Activated CD8-positive, alpha-beta T cell treated with anti-CD3 and anti-CD28 coated beads, Interleukin-2, amount 10 ng/mL, durations not matched to agents 7 days and 5 days (primary cell): ENCODE data around the gene OR4D1. TPM values are rescaled to one million over a fixed set of nuclear protein-coding genes. Genes with fewer than 3 reads are reported as not detected.

Experiments
- ATAC-seq: fragments of 150-1000 bp; cut with Tn5 transposase; one replicate; pipeline ENCODE4 v1.10.0; 2021; ENCODE audit warnings: moderate library complexity
- CTCF ChIA-PET: fragments of 350-600 bp; sonication (Branson Sonifier 250); formaldehyde crosslinking; loops from one replicate; lab custom pipeline; 2021; ENCODE audit warnings: antibody characterized with exemption; lab: Charles Lee
- POLR2A ChIA-PET: fragments of 350-600 bp; sonication (Branson Sonifier 250); formaldehyde crosslinking; loops from one replicate; lab custom pipeline; 2021; ENCODE audit warnings: antibody characterized with exemption; lab: Charles Lee
- DNase-seq: peaks from one replicate; pipeline ENCODE4 v3.0.0-alpha.2; 2020
- H3K27ac Mint-ChIP-seq: one replicate; pipeline ENCODE4 v1.8.0; 2021; ENCODE audit warnings: mild to moderate bottlenecking, mixed read lengths
- H3K27me3 Mint-ChIP-seq: one replicate; pipeline ENCODE4 v1.8.0; 2021; ENCODE audit warnings: low read depth, mixed read lengths
- H3K36me3 Mint-ChIP-seq: one replicate; pipeline ENCODE4 v1.8.0; 2021; ENCODE audit warnings: low read depth, mixed read lengths
- H3K4me1 Mint-ChIP-seq: one replicate; pipeline ENCODE4 v1.8.0; 2021; ENCODE audit warnings: low read depth, mixed read lengths
- H3K4me3 Mint-ChIP-seq: one replicate; pipeline ENCODE4 v1.8.0; 2021; ENCODE audit warnings: mild to moderate bottlenecking, mixed read lengths
- H3K9me3 Mint-ChIP-seq: one replicate; pipeline ENCODE4 v1.8.0; 2022; ENCODE audit warnings: mixed read lengths; ENCODE audit not compliant: insufficient read depth
- total RNA-seq, 2 experiments: library from RNA; stranded (reverse); gene quantifications; one replicate each; pipeline ENCODE4 v1.2.3, GENCODE V29; 2021

The OR4D1 gene
- total RNA-seq, 2 experiments from 2014 or later, result 0.50 TPM

- H3K4me3 Mint-ChIP-seq, result no peak overlapping the region
- H3K9me3 Mint-ChIP-seq, result no peaks in the 10 kb centered on the region
- no peak overlapping the region for H3K27ac Mint-ChIP-seq
- POLR2A ChIA-PET, result no interaction called here
- CTCF ChIA-PET, result interaction anchor here (1.2 to 1.6 kb wide), 2 partner anchors 9 to 255 kb away, joined by 3 to 4 read pairs; no protein-coding TSS in a partner anchor
- no peaks in the 10 kb centered on the region for H3K36me3 Mint-ChIP-seq
- H3K27me3 Mint-ChIP-seq, result peaks cover 7% of the 10 kb centered on the region
- ATAC-seq, result no peak
- no peak for DNase-seq
- no peaks in the 10 kb centered on the region for H3K4me1 Mint-ChIP-seq
These were observed 45.6 kb downstream of the OR4D1 start for GRCh38 chr17:58193641-58194255.

GRCh38 chr17:58195518-58196123 lies 47.4 kb downstream of the OR4D1 start:
- Mint-ChIP-seq H3K27ac (no peak overlapping the region), H3K27me3 (peaks cover 9% of the 10 kb centered on the region), H3K4me3 (no peak overlapping the region), H3K9me3 (no peaks in the 10 kb centered on the region), H3K36me3 (no peaks in the 10 kb centered on the region), H3K4me1 (no peaks in the 10 kb centered on the region)
- ATAC-seq (no peak), DNase-seq (no peak)
- ChIA-PET CTCF (no interaction called here), POLR2A (no interaction called here)

- DNase-seq (no peak), ATAC-seq (no peak)
- no peak overlapping the region for H3K4me3 Mint-ChIP-seq
- H3K36me3 Mint-ChIP-seq, result no peaks in the 10 kb centered on the region
- ChIA-PET POLR2A (no interaction called here), CTCF (no interaction called here)
- no peaks in the 10 kb centered on the region for H3K4me1 Mint-ChIP-seq
- peaks cover 4% of the 10 kb centered on the region for H3K27me3 Mint-ChIP-seq
- H3K9me3 Mint-ChIP-seq, result no peaks in the 10 kb centered on the region
- no peak overlapping the region for H3K27ac Mint-ChIP-seq
These were observed 48.4 kb downstream of the OR4D1 start for GRCh38 chr17:58196610-58197009.

DNA sequence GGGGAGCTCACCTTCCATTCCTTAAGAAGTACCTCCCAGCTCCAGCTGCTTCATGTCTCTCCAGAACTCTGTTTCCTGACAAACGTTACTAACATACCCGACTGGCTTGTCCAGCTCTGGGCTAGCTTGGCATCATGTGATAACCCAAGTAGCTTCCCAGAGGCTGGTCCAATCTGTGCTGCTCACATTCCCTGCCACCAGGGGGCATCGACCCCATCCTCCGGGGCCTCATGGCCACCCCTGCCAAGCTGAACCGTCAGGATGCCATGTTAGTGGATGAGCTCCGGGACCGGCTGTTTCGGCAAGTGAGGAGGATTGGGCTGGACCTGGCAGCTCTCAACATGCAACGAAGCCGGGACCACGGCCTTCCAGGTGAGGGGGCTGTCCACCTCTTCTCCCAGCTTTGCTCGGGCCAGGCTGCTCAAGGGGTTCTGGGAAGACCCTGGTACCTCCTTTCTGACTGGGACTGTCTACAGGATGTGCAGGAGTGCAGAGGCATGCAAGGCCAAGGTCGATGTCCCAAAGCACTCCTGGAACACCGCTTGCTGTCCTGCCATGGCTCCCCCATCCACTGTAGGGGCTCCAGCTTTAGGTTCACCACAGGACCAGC lies 51.9 kb downstream of the OR4D1 start:
- ATAC-seq (peak; percentile 92), DNase-seq (peak; percentile 68)
- H3K27me3 Mint-ChIP-seq, result peaks cover 4% of the 10 kb centered on the region
- CTCF ChIA-PET, result interaction anchor here (0.7 to 3.7 kb wide), 33 partner anchors 9 to 367 kb away, joined by 3 to 30 read pairs (median 4); partner anchors contain the start of genes LPO, MKS1, RNF43 and SUPT4H1
- H3K4me3 Mint-ChIP-seq, result no peak overlapping the region
- POLR2A ChIA-PET, result no interaction called here
- H3K9me3 Mint-ChIP-seq, result no peaks in the 10 kb centered on the region
- H3K36me3 Mint-ChIP-seq, result no peaks in the 10 kb centered on the region
- H3K4me1 Mint-ChIP-seq, result no peaks in the 10 kb centered on the region
- H3K27ac Mint-ChIP-seq, result no peak overlapping the region

DNA sequence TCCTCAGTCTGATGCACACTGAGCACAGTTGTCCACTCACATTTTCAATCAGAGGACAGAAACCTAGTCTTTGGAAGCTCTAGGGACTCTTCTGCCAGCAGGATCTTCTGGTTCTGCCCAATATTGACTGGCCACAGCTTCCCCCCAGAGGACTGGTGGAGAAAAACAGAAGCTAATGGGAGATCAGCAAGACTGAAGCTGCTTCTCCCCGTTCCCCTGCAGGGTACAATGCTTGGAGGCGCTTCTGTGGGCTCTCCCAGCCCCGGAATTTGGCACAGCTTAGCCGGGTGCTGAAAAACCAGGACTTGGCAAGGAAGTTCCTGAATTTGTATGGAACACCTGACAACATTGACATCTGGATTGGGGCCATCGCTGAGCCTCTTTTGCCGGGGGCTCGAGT lies 54.7 kb downstream of the OR4D1 start:
- Mint-ChIP-seq H3K27ac (no peak overlapping the region), H3K9me3 (no peaks in the 10 kb centered on the region), H3K27me3 (peaks cover 4% of the 10 kb centered on the region), H3K4me1 (no peaks in the 10 kb centered on the region), H3K36me3 (no peaks in the 10 kb centered on the region), H3K4me3 (no peak overlapping the region)
- ATAC-seq (no peak), DNase-seq (no peak)
- CTCF ChIA-PET, result interaction anchor here (0.7 to 1.4 kb wide), 3 partner anchors 9 to 215 kb away, joined by 3 read pairs; partner anchors contain the start of gene RNF43
- POLR2A ChIA-PET, result no interaction called here

DNA sequence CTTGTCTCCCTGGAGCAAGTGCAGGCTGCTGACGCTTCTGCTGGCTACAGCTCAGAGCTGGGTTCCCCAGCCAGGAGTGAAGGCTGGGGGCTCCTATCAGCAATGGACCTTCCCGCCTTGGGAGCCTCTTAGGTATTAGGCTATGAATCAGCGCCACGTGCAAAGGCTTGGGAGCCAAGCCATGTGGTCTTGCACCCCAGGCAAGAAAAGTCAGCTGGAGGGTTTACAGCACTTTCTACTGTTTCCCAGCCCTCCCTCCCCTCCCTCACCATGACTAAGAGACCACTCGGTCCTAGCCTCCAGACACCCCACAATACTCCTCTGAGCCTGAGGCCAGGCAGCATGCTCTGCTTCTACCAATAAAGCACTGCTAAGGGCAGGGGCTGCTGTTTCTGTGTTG lies 56.6 kb downstream of the OR4D1 start:
- ATAC-seq (no peak), DNase-seq (no peak)
- Mint-ChIP-seq H3K4me3 (no peak overlapping the region), H3K4me1 (no peaks in the 10 kb centered on the region), H3K27ac (no peak overlapping the region), H3K27me3 (no peaks in the 10 kb centered on the region), H3K36me3 (peaks cover 2% of the 10 kb centered on the region), H3K9me3 (no peaks in the 10 kb centered on the region)
- POLR2A ChIA-PET, result no interaction called here
- CTCF ChIA-PET, result interaction anchor here (1.3 kb wide), 2 partner anchors 12 to 45 kb away, joined by 4 to 5 read pairs; no protein-coding TSS in a partner anchor

- POLR2A ChIA-PET, result interaction anchor here (0.6 kb wide), 1 partner anchor 105 kb away, joined by 3 read pairs; no protein-coding TSS in a partner anchor
- ATAC-seq, result no peak
- H3K4me1 Mint-ChIP-seq, result peaks cover 9% of the 10 kb centered on the region
- no peaks in the 10 kb centered on the region for H3K27me3 Mint-ChIP-seq
- CTCF ChIA-PET, result interaction anchor here (0.5 to 1.3 kb wide), 3 partner anchors 11 to 135 kb away, joined by 3 to 5 read pairs (median 4); no protein-coding TSS in a partner anchor
- H3K4me3 Mint-ChIP-seq, result no peak overlapping the region
- no peak for DNase-seq
- H3K36me3 Mint-ChIP-seq, result peaks cover 11% of the 10 kb centered on the region
- no peaks in the 10 kb centered on the region for H3K9me3 Mint-ChIP-seq
- no peak overlapping the region for H3K27ac Mint-ChIP-seq
These were observed 57.8 kb downstream of the OR4D1 start for GRCh38 chr17:58205936-58206335.

- H3K27ac Mint-ChIP-seq, result no peak overlapping the region
- ChIA-PET POLR2A (no interaction called here), CTCF (interaction anchor here (0.5 to 1.2 kb wide), 3 partner anchors 42 to 443 kb away, joined by 3 read pairs; no protein-coding TSS in a partner anchor)
- no peaks in the 10 kb centered on the region for H3K27me3 Mint-ChIP-seq
- H3K4me3 Mint-ChIP-seq, result no peak overlapping the region
- no peaks in the 10 kb centered on the region for H3K9me3 Mint-ChIP-seq
- H3K36me3 Mint-ChIP-seq, result peaks cover 13% of the 10 kb centered on the region
- DNase-seq (no peak), ATAC-seq (no peak)
- H3K4me1 Mint-ChIP-seq, result peaks cover 12% of the 10 kb centered on the region
These were observed 59.3 kb downstream of the OR4D1 start for GRCh38 chr17:58207451-58207850.

DNA sequence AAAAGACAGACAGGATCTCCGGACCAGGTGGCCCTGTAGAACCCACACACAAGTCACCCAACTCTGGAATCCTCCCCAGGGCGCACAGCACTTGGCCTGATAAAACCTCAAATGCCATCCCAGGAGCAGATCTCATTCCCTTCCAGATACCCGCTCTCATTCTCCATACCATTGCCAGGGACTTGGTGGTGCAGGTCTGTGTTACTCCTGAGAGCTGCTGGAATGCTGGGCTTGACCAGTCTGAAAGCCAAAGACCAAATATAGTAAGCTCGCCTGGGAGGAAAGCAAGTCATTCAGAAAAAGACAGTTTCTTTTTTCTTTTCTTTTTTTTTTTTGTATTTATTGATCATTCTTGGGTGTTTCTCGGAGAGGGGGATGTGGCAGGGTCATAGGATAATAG lies 60.2 kb downstream of the OR4D1 start:
- ATAC-seq (no peak), DNase-seq (no peak)
- no peak overlapping the region for H3K4me3 Mint-ChIP-seq
- no peaks in the 10 kb centered on the region for H3K27me3 Mint-ChIP-seq
- no peaks in the 10 kb centered on the region for H3K9me3 Mint-ChIP-seq
- ChIA-PET POLR2A (no interaction called here), CTCF (no interaction called here)
- H3K36me3 Mint-ChIP-seq, result peaks cover 15% of the 10 kb centered on the region
- no peak overlapping the region for H3K27ac Mint-ChIP-seq
- H3K4me1 Mint-ChIP-seq, result peaks cover 12% of the 10 kb centered on the region

Other genes with a start within 250 kb of the OR4D1 start
- under 1 TPM in 1 of 2 experiments, not detected in 1; 0.18 TPM for gene CUEDC1, start 193.0 kb upstream of the OR4D1 start, total RNA-seq
- gene VEZF1, start 160.1 kb upstream of the OR4D1 start, total RNA-seq, result 10 to 100 TPM; 37.5 to 37.6 TPM
- 100 to 1,000 TPM; 382 to 383 TPM for gene SRSF1, start 141.1 kb upstream of the OR4D1 start, total RNA-seq
- 10 to 100 TPM; 30.9 to 31.7 TPM for gene DYNLL2, start 65.0 kb upstream of the OR4D1 start, total RNA-seq
- gene OR4D2, start 18.6 kb downstream of the OR4D1 start, total RNA-seq, result not detected
- gene EPX, start 44.3 kb downstream of the OR4D1 start, total RNA-seq, result not detected
- gene MKS1, start 70.9 kb downstream of the OR4D1 start, total RNA-seq, result 10 to 100 TPM; 16.1 to 17.6 TPM
- not detected for gene LPO, start 90.2 kb downstream of the OR4D1 start, total RNA-seq
- not detected for gene MPO, start 132.6 kb downstream of the OR4D1 start, total RNA-seq
- 10 to 100 TPM; 45.8 to 51.5 TPM for gene TSPOAP1, start 180.4 kb downstream of the OR4D1 start, total RNA-seq
- 10 to 100 TPM; 75.2 to 90.8 TPM for gene SUPT4H1, start 203.8 kb downstream of the OR4D1 start, total RNA-seq